ENCODE measurements around the gene TJP3. TPM values are rescaled to one million over a fixed set of nuclear protein-coding genes. Genes with fewer than 3 reads are reported as not detected.

The TJP3 gene
- total RNA-seq, 4 donors from 2014 or later, result 29.7 to 43.7 (median 39.8) TPM

- intact Hi-C loops (cut with DNase I), result no loop called here
- no peaks in the 10 kb centered on the region for H3K36me3 ChIP-seq
- H3K9me3 ChIP-seq, result no peaks in the 10 kb centered on the region
- peak overlapping the region; percentile 76 to 84 (median 78) for H3K27ac ChIP-seq
- WGBS, 2 donors, result 1 to 3% methylated on average over 12 to 17 of the region's 34 CpGs
- H3K27me3 ChIP-seq, result no peaks in the 10 kb centered on the region
- H3K4me1 ChIP-seq, result peaks cover 11 to 17% of the 10 kb centered on the region in 2 donors
- TF ChIP-seq CTCF (IDR thresholded peaks at IDR 0.05), result no peak
- TF ChIP-seq POLR2A (IDR thresholded peaks at IDR 0.05), result peak in 1 of 2 donors; percentile 30
- peak; percentile 76 to 77 for DNase-seq
- peak overlapping the region; percentile 65 to 89 (median 70) for H3K4me3 ChIP-seq (replicated peaks in 1 of 3)
These were observed 9.0 kb upstream of the TJP3 start for GRCh38 chr19:3698974-3699740.

DNA sequence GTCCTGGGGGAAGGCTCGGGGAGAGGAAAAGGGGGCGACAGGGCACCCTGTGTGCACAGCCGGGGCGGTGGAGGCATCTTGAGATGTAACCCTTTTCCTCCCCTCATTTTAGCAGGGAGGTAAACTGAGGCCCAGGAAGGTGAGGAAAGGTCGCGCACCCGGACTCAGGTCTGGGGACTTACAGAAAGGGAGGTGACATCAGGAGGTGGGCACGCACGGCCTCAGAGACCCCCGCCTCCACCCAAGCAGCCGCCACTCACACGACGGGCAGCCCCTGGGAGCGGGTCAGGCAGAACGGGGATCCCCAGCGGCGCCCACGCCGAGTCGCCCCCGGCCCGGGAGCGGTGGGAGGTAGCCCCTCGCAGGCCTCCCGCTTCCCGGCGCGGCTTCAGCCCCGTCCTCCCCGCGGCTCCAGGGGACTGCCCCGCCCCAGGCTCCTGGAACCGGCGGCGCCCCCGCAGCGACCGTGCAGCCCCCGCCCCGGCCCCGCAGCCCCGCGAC, 8.4 kb upstream of the TJP3 start:
- Histone ChIP-seq H3K27ac (peak overlapping the region; percentile 76 to 84 (median 78)), H3K27me3 (no peaks in the 10 kb centered on the region), H3K9me3 (no peaks in the 10 kb centered on the region), H3K4me3 (replicated peaks in 1 of 3) (peak overlapping the region; percentile 65 to 89 (median 70)), H3K4me1 (peaks cover 11 to 17% of the 10 kb centered on the region in 2 donors), H3K36me3 (no peaks in the 10 kb centered on the region)
- TF ChIP-seq POLR2A (IDR thresholded peaks at IDR 0.05) (no peak), CTCF (IDR thresholded peaks at IDR 0.05) (no peak)
- intact Hi-C loops (cut with DNase I), result loop anchor here (2.0 kb wide), 1 partner anchor 35 kb away; no protein-coding TSS in a partner anchor
- WGBS, 2 donors, result 0 to 5% methylated on average over 4 to 7 of the region's 43 CpGs
- DNase-seq, result no peak

- TF ChIP-seq POLR2A (IDR thresholded peaks at IDR 0.05) (peak in 1 of 2 donors; percentile 83), CTCF (IDR thresholded peaks at IDR 0.05) (peak in 5 of 6 experiments; percentile 54 to 92 (median 90))
- intact Hi-C loops (cut with DNase I), result loop anchor here (2.0 kb wide), 1 partner anchor 36 kb away; no protein-coding TSS in a partner anchor
These were observed 7.7 kb upstream of the TJP3 start, which contains the start of gene PIP5K1C for GRCh38 chr19:3700242-3701032. Gene PIP5K1C (minus strand): TSS chr19:3700468. CDS start chr19:3700390, 78 bp downstream.

GRCh38 chr19:3701200-3701599, 7.0 kb upstream of the TJP3 start:
- no peak for DNase-seq
- no peaks in the 10 kb centered on the region for H3K27me3 ChIP-seq
- H3K36me3 ChIP-seq, result no peaks in the 10 kb centered on the region
- no peak overlapping the region for H3K4me3 ChIP-seq (replicated peaks in 1 of 3)
- H3K4me1 ChIP-seq, result peaks cover 11 to 17% of the 10 kb centered on the region in 2 donors
- no peak overlapping the region for H3K27ac ChIP-seq
- no peaks in the 10 kb centered on the region for H3K9me3 ChIP-seq
- TF ChIP-seq POLR2A (IDR thresholded peaks at IDR 0.05) (no peak), CTCF (IDR thresholded peaks at IDR 0.05) (no peak)
- intact Hi-C loops (cut with DNase I), result loop anchor here (2.0 kb wide), 1 partner anchor 36 kb away; no protein-coding TSS in a partner anchor
- WGBS, 2 donors, result 0 to 4% methylated on average over 1 of the region's 1 CpG

More at GRCh38 chr19:3700242-3701032, 7.7 kb upstream of the TJP3 start, which contains the start of gene PIP5K1C:
- Histone ChIP-seq H3K27ac (peak within 1 kb of the TSS; percentile 76 to 84 (median 78)), H3K27me3 (no peaks in the 10 kb centered on the region), H3K9me3 (no peaks in the 10 kb centered on the region), H3K4me1 (peaks cover 11 to 17% of the 10 kb centered on the region in 2 donors), H3K4me3 (replicated peaks in 1 of 3) (peak within 1 kb of the TSS; percentile 65 to 89 (median 70)), H3K36me3 (no peaks in the 10 kb centered on the region)
- WGBS, 2 donors, result 11 to 14% methylated on average over 11 to 18 of the region's 82 CpGs
- peak; percentile 88 to 89 for DNase-seq
